Type B pancreatic cell (in vitro differentiated cells): ENCODE data around the gene NAA80. TPM values are rescaled to one million over a fixed set of nuclear protein-coding genes. Genes with fewer than 3 reads are reported as not detected.

Source experiments
- DNase-seq: peaks from one replicate; pipeline ENCODE4 v3.0.0; 2021; ENCODE audit warnings: mixed read lengths; ENCODE audit not compliant: unreplicated experiment; ENCODE audit errors: extremely low spot score
- H3K27ac Mint-ChIP-seq: 2 replicates; pipeline ENCODE4 v1.8.0; 2021; ENCODE audit warnings: mild to moderate bottlenecking, mixed read lengths
- H3K27me3 Mint-ChIP-seq: 2 replicates; pipeline ENCODE4 v1.8.0; 2021; ENCODE audit warnings: mixed read lengths
- H3K36me3 Mint-ChIP-seq: 2 replicates; pipeline ENCODE4 v1.8.0; 2021; ENCODE audit warnings: mixed read lengths
- H3K4me1 Mint-ChIP-seq: one replicate; pipeline ENCODE4 v1.8.0; 2021; ENCODE audit warnings: mixed read lengths; ENCODE audit not compliant: unreplicated experiment
- H3K4me3 Mint-ChIP-seq: 2 replicates; pipeline ENCODE4 v1.8.0; 2021; ENCODE audit warnings: mild to moderate bottlenecking, mixed read lengths
- H3K9me3 Mint-ChIP-seq: 2 replicates; pipeline ENCODE4 v1.8.0; 2021; ENCODE audit warnings: mixed read lengths
- CTCF ChIP-seq: fragments of 200-600 bp; sonication (generic); conservative IDR thresholded peaks from 2 replicates; pipeline ENCODE4 v1.5.0; 2021; ENCODE audit warnings: antibody characterized with exemption, mild to moderate bottlenecking
- total RNA-seq: library from RNA; stranded (reverse); gene quantifications from 2 replicates; pipeline ENCODE4 v1.2.1, GENCODE V29; 2021; ENCODE audit warnings: low replicate concordance

The NAA80 gene
- total RNA-seq, 1 donor from 2014 or later = 12.9 TPM

- Mint-ChIP-seq H3K9me3 (no peaks in the 10 kb centered on the region), H3K27me3 (peaks cover 25% of the 10 kb centered on the region), H3K4me1 (peaks cover 41% of the 10 kb centered on the region), H3K4me3 (peak overlapping the region; percentile 72), H3K27ac (peak overlapping the region; percentile 70), H3K36me3 (peaks cover 9% of the 10 kb centered on the region)
- TF ChIP-seq CTCF = no peak
- DNase-seq = no peak
Measured at GRCh38 chr3:50271314-50271936, 27.8 kb downstream of the NAA80 start.

- no peak for TF ChIP-seq CTCF
- no peak for DNase-seq
- peaks cover 20% of the 10 kb centered on the region for H3K27me3 Mint-ChIP-seq
- peaks cover 47% of the 10 kb centered on the region for H3K4me1 Mint-ChIP-seq
- H3K9me3 Mint-ChIP-seq = no peaks in the 10 kb centered on the region
- H3K4me3 Mint-ChIP-seq = no peak overlapping the region
- peak overlapping the region; percentile 70 for H3K27ac Mint-ChIP-seq
- H3K36me3 Mint-ChIP-seq = peaks cover 9% of the 10 kb centered on the region
Measured at GRCh38 chr3:50270422-50271224, 28.6 kb downstream of the NAA80 start.

DNA sequence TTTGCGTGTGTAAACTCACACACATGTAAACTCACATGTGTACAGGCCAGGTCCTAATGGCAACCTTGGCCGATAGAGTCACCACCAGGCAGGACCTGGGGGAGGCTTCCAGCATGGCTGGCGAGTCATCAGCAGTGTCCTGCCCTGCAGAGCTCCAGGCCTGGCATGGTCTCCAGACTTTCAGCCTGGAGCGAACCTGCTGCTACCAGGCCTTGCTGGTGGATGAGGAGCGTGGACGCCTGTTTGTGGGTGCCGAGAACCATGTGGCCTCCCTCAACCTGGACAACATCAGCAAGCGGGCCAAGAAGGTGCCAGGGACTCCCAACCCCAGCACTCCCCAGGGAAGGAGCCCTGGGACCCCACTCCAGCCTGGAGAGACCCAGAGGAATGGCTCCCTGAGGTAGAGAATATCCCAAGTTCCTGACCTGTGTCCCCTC lies 29.2 kb downstream of the NAA80 start:
- Mint-ChIP-seq H3K36me3 (peaks cover 9% of the 10 kb centered on the region), H3K27me3 (peaks cover 14% of the 10 kb centered on the region), H3K4me1 (peaks cover 43% of the 10 kb centered on the region), H3K4me3 (peak overlapping the region; percentile 41), H3K27ac (peak overlapping the region; percentile 26), H3K9me3 (no peaks in the 10 kb centered on the region)
- no peak for TF ChIP-seq CTCF
- DNase-seq = no peak

DNA sequence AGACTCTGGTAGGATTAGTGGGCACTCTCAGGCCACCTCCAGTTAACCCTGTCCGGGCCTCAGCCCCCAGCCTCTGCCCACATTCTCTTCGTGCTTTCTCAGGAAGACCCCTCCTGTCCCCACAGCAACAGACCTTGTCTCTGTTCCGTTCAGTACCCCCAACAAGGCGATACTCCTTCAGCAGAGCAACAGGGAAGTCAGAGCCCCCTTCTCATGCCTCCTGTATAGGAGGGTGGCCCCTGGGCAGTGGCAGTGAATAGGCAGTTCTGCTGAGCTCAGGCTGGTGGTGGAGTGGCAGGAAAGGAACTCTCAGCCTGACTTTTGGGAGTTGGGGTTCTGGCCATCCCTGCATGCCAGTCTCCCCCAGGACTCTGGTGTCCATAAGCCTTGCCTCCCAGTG lies 29.7 kb downstream of the NAA80 start:
- H3K27me3 Mint-ChIP-seq = peaks cover 10% of the 10 kb centered on the region
- no peak for TF ChIP-seq CTCF
- no peaks in the 10 kb centered on the region for H3K9me3 Mint-ChIP-seq
- H3K27ac Mint-ChIP-seq = peak overlapping the region; percentile 73
- peaks cover 42% of the 10 kb centered on the region for H3K4me1 Mint-ChIP-seq
- no peak for DNase-seq
- peaks cover 7% of the 10 kb centered on the region for H3K36me3 Mint-ChIP-seq
- H3K4me3 Mint-ChIP-seq = peak overlapping the region; percentile 76

- peaks cover 3% of the 10 kb centered on the region for H3K36me3 Mint-ChIP-seq
- peak within 1 kb of the TSS; percentile 76 for H3K4me3 Mint-ChIP-seq
- no peaks in the 10 kb centered on the region for H3K9me3 Mint-ChIP-seq
- TF ChIP-seq CTCF = no peak
- peak within 1 kb of the TSS; percentile 85 for H3K27ac Mint-ChIP-seq
- DNase-seq = no peak
- H3K27me3 Mint-ChIP-seq = peaks cover 4% of the 10 kb centered on the region
- H3K4me1 Mint-ChIP-seq = peaks cover 42% of the 10 kb centered on the region
Measured at GRCh38 chr3:50268703-50269451, 30.3 kb downstream of the NAA80 start, which contains the start of gene SEMA3B. SEMA3B (plus strand) TSS chr3:50269147; CDS start chr3:50269241, 94 bp downstream.
